ENCODE results near the gene BLOC1S4. TPM values are rescaled to one million over a fixed set of nuclear protein-coding genes. Genes with fewer than 3 reads are reported as not detected.

BLOC1S4 gene
- total and polyA plus RNA-seq, 2 experiments from 2014 or later, result 23.9 to 35.2 TPM

GRCh38 chr4:6680372-6681034 is 35.5 kb upstream of the BLOC1S4 start:
- H3K27ac ChIP-seq (ENCODE audit: low read depth), result no peak overlapping the region
- H4K20me1 ChIP-seq (replicated peaks; ENCODE audit: insufficient read depth), result peaks cover 20% of the 10 kb centered on the region
- no peaks in the 10 kb centered on the region for H3F3A ChIP-seq (replicated peaks; ENCODE audit: low read depth)
- Mint-ChIP-seq H3K4me1 (peaks cover 23% of the 10 kb centered on the region), H3K27ac (no peak overlapping the region), H3K27me3 (ENCODE audit: insufficient read depth, low read depth, poor library complexity) (peaks cover 16% of the 10 kb centered on the region), H3K9me3 (no peaks in the 10 kb centered on the region), H3K36me3 (ENCODE audit: low read depth) (peaks cover 38% of the 10 kb centered on the region), H3K4me3 (no peak overlapping the region)
- no peak overlapping the region for H3K4me3 ChIP-seq
- H2AFZ ChIP-seq, result no peak overlapping the region
- no peak overlapping the region for H3K4me2 ChIP-seq
- peak; percentile 84 for ATAC-seq
- no peak for TF ChIP-seq ZNF462 (CRISPR knock-in tag; IDR thresholded peaks at IDR 0.05)
- peak; percentile 54 to 78 for TF ChIP-seq CTCF (conservative IDR thresholded peaks at IDR 0.05; ENCODE audit: low read depth in 2 of 2)
- peaks cover 14% of the 10 kb centered on the region for H3K4me1 ChIP-seq (ENCODE audit: insufficient read depth)
- peaks cover 18% of the 10 kb centered on the region for H3K79me2 ChIP-seq (replicated peaks; ENCODE audit: insufficient read depth)
- no peaks in the 10 kb centered on the region for H3K27me3 ChIP-seq (ENCODE audit: insufficient read depth)
- H3K9me2 ChIP-seq (ENCODE audit: insufficient read depth), result no peaks in the 10 kb centered on the region
- peak; percentile 78 for DNase-seq (ENCODE audit: low spot score)
- H3K36me3 ChIP-seq (ENCODE audit: insufficient read depth), result peaks cover 5% of the 10 kb centered on the region; the same call in 1 of the 2 replicates

- Mint-ChIP-seq H3K9me3 (no peaks in the 10 kb centered on the region), H3K4me1 (peaks cover 16% of the 10 kb centered on the region)
- peak; percentile 43 for ATAC-seq
- no peak for TF ChIP-seq EZH2phosphoT487 (IDR thresholded peaks at IDR 0.05; ENCODE audit: unreplicated experiment)
- TF ChIP-seq ZNF331 (CRISPR knock-in tag; IDR thresholded peaks at IDR 0.05; ENCODE audit: low read depth), result no peak
- TF ChIP-seq CREB1 (CRISPR knock-in tag; IDR thresholded peaks at IDR 0.05; ENCODE audit: low read depth), result no peak
- TF ChIP-seq REST (IDR thresholded peaks at IDR 0.05; ENCODE audit: unreplicated experiment), result no peak
- no peak for TF ChIP-seq EZH2 (IDR thresholded peaks at IDR 0.05; ENCODE audit: low read depth, unreplicated experiment)
Measured at GRCh38 chr4:6681191-6681590, 34.8 kb upstream of the BLOC1S4 start.

More at GRCh38 chr4:6681191-6681590, 34.8 kb upstream of the BLOC1S4 start:
- peaks cover 11% of the 10 kb centered on the region for H3K79me2 ChIP-seq (replicated peaks; ENCODE audit: insufficient read depth)
- no peak for DNase-seq (ENCODE audit: low spot score)
- peaks cover 15% of the 10 kb centered on the region for H3K27me3 Mint-ChIP-seq (ENCODE audit: insufficient read depth, low read depth, poor library complexity)
- H3K9me2 ChIP-seq (ENCODE audit: insufficient read depth), result no peaks in the 10 kb centered on the region
- H3K36me3 ChIP-seq (ENCODE audit: insufficient read depth), result peaks cover 5% of the 10 kb centered on the region; the same call in 1 of the 2 replicates
- H3K36me3 Mint-ChIP-seq (ENCODE audit: low read depth), result peaks cover 31% of the 10 kb centered on the region
- peaks cover 13% of the 10 kb centered on the region for H4K20me1 ChIP-seq (replicated peaks; ENCODE audit: insufficient read depth)
- H3K27ac ChIP-seq (ENCODE audit: low read depth), result no peak overlapping the region
- H3K4me1 ChIP-seq (ENCODE audit: insufficient read depth), result peaks cover 7% of the 10 kb centered on the region
- no peak overlapping the region for H3K27ac Mint-ChIP-seq
- H3K27me3 ChIP-seq (ENCODE audit: insufficient read depth), result no peaks in the 10 kb centered on the region
- H3F3A ChIP-seq (replicated peaks; ENCODE audit: low read depth), result no peaks in the 10 kb centered on the region
- no peak overlapping the region for H3K4me3 ChIP-seq
- no peak overlapping the region for H2AFZ ChIP-seq
- no peak overlapping the region for H3K4me2 ChIP-seq
- H3K4me3 Mint-ChIP-seq, result no peak overlapping the region

Data from GM23338 (cell line).